Hematopoietic multipotent progenitor cell treated with erythropoietin and hydrocortisone succinate and interleukin-3 and kit ligand, for 15 days (in vitro differentiated cells): ENCODE results near the gene NPS.

Source experiments
- DNase-seq: peaks from one replicate; pipeline ENCODE4 v3.0.0-alpha.2; 2015; ENCODE audit warnings: low spot score

NPS gene

DNA sequence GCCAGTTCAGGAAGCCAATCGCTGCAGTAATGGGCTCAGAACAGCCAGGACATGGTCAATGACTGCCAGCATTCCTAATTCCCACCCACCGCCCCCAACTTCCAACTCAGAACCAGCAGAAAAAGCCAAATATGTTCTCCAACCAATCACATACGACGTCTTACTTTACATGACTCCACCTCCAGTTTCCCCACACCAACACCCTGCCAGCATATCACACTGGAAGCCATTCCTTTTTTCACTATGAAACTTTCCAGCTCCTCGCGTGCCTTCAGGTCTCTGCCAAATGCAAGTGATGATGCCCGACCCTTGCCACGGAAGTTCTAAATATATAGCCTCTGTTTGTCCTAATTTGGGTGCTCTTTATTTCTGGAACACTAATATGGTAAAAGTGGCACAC is 12.5 kb downstream of the NPS start:
- no peak for DNase-seq

DNA sequence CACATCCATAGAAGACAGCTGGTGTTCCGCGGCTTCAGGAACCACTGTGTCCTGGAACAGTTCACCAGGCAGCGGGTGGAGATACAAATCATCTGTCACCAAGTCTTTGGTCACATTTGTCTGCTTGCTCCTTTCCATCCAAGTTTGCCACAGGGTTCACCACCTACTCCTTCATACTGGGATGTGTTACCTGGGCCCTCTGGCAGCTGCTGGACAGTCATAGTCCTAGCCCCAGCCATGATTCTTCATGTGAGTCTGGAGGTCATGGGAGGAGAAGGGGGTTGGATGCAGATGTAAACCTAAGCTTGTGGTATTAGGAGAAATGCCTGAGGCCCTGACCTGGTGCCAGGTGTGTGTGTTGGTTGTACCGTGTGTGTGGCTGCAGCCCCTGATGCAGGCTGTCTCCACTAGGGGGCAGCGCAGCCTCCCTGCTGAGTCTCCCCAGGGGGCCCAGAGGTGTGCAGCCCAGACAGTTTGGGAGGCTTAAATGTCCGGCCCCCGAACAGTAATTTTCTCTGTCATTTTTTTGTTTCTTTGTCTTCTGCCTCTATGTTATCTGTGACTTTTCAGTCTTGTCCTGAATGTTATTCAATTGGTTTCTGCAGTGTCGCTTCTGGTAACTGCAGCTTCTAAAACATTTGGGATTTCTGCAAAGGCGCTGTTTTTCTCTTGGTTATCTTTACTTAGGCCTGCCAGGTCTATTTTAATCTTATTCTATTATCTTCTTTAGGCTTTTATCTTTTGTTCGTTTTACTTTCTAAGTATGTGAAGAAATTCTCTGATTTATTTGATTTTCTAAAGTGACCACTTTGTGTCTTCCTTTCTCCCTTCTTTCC is 14.8 kb downstream of the NPS start:
- peak; percentile 8 for DNase-seq

DNA sequence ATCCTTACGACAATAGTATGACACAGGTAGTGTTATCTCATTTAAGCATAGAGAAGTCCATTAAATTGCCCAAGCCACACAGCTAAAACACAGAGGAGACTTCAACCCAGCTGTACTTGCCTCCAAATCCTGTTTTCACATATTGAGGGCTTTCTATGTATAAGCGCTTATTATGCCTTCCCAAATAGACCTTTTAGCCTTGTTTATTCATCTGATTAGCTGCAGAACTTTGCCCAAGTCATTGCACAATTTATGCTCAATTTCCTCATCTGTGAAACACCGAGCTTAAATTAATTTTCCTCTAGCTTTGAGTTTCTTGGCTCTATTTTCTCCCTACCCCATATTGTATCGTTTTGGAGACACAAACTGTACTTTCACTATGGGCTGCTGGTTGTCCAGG is 15.5 kb downstream of the NPS start:
- no peak for DNase-seq

DNA sequence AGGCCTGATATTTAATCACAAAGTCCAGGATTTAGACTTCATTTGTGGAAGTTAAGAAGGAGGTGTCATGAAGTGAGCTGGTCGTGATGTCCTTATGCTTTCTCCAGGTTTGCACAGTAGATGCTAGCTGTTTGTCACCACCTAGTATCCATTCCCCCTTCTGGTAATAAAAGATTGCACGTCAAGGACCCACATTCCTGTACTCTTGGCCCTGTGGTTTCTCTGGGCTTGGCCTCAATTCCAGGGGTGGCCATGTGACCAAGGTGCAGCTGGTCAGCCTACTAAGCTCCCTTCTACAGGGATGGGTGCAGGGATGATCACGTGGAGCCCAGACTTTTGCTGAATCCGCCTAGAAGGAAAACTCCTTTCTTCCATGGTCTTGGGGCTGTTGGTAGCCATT is 16.5 kb downstream of the NPS start:
- DNase-seq, result no peak

DNA sequence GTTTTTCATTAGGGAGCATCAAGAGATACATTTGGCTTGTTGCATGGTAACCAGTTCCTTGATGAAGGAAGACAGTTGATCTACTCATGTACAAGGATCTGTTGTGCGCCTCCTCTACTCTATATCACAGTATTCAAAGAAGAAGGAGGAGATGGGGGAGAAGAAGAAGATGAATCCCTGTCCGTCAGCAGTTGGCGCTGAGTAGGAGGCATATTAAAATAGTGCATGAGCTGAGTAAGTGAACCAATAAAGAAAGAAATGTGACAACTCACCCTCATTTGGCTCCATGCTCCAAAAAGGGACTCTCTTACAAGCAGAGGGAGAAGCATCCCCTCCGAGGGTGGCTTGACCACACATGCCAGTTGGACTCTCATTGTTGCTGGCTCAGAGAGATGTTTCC is 20.1 kb downstream of the NPS start:
- no peak for DNase-seq

DNA sequence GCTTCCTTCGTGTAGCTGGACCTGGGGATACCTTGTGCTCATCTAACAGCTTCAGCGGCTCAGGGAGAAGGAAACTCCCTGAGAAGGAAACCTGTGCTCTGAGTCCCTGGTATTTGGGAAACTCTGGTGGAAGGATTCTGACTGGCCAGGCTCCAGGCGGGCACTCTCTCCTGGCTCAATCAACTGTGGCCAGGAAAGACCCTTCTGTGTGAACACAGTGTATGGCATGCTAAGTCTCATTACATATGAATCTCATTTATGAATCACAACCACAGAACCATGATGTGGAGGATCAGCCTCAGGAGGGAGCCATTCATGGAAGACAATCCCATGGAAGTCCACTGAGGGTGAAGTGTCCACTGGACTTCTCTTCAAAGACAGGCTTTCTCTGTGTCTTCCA is 20.9 kb downstream of the NPS start:
- DNase-seq, result no peak

DNA sequence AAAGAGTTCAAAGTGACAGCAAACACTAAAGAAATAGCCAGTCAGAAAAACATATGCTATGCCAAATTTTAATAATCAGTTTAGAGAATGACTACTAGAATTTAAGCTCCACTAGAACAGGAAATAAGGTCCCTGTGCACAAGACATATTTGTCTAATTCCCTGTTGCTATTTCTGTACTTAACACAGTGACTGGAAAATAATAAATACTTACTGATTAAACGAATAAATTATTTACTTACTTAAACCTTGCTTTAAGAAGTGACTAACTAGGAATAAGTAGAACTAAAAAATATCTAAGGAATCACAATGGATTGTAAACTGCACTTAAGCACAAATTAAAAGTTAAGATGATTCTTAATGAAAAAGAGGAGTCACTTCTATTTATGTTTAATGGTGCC is 22.3 kb downstream of the NPS start:
- no peak for DNase-seq

DNA sequence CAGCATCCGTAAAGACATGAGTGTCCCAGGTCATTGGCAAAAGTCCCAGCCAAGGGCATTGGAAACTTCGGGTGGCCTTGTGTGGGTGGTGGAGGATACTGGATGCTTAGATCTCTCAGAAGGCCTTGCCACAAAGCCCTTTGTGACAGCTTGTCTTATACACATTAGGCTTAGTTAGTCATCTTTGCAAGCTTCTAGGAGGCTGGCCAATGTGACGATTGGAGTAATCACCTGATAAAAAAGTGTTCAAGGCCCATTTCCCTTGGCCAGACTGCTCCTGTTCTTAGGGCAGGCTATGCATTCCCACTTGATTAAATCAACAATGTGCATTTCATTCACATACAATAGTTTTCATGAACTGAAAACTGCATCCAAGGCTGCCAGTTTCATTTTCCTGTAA is 26.9 kb downstream of the NPS start:
- no peak for DNase-seq

DNA sequence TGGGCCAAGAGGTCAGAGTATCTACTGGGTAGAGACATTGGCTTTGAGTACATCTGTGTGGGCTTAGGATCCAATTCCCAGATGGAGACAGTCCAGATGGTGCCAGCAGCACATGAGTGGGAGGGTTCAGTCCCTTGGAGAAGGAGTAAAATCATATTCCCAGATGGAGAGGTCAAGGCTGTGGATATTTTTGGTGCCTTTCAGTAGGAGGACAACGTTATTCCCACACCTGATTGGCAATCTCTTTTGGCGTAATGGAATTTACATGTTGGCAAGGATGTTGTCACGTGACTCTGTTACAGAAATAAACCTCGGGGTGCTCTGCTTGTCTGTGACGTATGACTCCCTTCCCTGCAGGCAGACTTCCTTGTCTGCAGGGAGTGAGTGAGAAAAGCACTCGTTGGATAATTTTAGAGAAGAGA is 27.6 kb downstream of the NPS start:
- DNase-seq, result no peak

DNA sequence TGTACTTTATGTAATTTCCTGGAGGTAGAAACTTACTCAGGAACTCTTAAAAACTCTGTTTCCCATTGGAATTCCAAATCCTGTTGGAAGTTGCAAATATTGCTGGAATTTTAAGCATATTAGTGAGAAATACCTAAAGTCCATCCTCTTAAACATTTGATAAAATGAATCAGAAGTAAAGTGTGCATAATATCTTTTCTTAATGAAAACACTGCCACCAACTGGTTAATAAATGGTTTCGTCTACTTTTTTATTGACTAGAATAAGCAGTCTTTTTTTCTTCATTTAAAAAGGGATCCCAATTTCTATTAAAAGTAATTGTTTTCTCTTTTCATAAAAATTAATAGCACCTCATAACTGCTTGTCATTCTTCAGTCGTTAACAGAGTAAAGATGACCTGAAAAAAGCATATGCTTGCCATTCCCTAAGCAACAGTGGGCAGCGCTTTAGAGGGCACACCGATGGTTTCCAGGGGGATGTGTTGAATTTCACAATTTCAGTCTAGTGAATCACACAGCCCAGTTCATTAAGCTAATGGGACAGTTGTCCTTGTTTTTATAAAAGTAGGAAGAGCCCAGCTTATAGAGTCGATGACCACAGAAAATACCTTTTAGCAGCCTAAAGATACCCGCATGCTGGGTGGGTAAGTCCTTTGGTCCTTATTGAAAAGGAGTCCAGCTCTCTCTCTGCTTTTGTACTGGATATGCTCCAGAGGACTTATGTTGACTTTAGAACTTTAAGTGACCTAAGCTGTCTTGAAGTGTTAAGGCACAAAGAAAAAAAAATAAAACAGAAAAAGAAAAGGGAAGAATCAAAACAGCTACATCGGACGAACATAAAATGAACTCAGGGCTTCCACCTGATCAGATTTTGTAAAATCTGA is 28.5 kb downstream of the NPS start:
- no peak for DNase-seq

DNA sequence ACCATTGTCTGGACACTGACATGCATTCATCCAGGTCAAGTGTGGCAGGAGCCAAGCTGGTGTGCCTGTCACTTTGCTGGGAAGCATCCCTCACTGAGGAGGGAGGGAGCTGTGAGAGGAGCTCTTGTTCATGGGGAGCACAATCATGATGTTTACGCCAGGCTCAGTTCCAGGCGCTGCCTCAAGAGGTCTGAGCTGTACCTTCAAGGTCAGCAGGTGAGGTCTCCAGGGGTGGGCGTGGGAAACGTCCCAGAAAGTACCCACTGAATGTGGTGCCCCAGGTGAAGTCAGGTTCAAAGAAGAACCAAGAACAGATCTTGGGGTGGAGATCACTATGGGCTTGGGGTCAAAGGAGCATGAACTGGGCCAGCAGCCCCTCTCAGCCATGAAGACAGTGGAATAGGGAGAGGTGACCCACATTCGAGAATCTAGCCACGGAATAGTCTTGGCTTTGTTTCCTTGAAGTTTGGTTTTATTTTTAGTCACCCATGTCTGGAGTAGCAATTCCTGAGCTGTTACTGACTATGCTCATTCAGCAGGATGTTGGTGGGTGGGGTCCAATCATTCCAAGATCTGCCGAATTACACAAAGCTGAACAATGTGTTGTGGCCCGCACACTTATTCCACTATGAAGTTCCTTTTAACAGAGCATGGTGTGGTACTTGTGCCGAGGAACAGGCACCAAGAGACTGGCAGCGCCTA is 29.3 kb downstream of the NPS start:
- no peak for DNase-seq

DNA sequence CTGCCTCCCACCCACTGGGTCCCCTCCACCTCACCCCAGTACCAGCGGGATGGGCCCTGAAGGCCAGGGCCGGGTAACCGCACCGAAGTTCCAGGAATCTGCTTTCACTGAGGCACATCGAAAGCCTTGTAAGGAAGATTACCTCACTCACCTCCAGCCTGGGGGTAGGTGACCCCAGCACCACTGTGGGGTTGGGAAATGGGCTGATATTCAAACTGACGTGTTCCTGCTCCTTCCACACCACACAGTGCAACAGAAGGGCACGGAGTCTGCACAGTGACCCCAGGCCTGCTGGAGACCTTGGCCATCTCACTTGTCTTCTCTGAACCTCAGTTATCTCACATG is 29.8 kb downstream of the NPS start:
- no peak for DNase-seq

DNA sequence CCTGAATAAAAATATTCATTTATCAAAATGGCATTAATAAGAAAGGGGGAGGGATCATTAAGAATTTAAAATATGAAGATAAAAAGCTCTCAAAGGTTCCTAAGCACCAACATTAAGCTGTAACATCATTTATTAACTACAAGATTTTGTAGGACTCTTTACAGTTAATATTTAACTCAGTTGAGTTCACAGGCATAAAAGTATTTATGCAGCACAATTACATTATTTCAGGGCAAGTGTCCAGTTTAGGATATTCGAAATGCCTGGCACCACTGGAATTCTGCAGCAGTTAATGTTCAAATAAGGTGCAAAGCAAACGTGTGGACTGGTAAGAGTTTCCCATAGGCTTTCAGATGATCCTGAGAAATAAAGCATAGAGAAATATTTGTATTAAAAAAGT is 30.5 kb downstream of the NPS start:
- DNase-seq, result no peak

DNA sequence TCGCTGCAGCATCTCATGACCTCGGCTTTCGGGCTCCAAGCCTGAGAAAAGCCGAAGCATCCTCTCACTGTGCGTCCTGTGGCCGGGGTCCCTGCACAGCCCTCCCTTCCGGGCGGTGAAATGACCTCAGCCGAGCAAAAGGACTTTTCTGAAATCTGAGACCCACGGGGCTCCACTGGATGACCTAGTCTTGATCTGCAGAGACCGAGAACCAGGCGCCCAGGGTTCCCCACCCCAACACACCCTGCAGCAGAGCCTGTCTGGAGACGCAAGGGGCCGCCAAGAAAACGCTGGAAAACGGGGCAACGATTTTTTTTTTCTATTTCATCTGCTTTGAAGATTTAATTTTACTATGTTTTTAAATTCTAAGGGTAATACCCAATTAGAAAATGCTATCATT is 31.7 kb downstream of the NPS start:
- no peak for DNase-seq

DNA sequence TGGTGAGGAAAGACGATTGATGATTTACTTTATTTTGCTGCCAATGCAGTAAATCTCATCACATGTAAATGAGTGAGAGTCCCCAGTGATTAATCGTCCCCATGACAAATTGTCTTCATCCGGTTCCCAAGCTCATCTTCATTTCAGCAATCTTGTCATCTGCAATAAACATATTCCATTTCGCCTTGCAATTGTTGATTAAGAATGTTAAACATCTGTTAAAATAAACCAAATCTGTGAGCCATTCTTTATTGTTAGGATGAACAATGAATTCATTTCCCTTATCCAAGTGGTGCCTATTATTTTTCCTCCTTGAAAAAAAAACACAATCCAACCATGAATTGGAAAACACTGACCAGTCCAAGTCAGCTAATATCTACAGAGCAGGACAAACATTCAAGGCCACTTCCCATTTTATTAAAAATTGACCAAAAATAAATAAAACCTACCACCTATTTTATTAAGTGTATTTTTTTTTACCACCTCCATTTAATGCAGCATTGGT is 36.5 kb downstream of the NPS start:
- DNase-seq, result no peak

DNA sequence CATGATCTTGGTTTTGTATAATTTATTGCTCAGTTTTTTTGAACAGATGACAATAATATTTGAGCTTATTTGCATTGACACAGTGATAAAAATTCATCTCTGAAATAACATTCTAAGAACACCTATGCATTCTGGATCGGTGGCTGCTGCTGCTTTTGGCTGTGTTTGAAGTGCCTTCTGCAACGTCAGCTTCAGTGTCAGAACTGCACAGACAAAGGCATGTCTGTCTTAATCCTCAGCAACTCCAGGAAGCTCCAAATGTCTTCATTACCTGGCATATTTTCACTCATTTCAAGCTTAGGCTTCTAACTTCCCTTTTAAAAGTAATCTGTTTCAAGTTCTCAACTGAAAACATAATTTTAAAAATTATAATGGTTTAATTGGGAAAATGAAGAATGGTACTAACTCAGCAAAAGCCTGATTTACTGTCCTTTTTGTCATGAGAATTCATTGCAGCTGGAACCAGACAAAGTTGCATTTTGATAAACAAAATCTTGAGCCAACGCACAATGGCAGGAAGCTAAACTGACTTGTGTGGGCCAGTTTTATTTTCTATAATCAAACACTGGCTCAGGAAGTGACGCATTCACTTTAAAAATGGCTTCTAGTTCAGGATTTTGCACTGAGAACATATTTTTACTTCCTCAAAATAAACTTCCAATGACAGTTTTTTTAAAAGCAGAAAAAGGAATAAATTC is 38.7 kb downstream of the NPS start:
- no peak for DNase-seq

DNA sequence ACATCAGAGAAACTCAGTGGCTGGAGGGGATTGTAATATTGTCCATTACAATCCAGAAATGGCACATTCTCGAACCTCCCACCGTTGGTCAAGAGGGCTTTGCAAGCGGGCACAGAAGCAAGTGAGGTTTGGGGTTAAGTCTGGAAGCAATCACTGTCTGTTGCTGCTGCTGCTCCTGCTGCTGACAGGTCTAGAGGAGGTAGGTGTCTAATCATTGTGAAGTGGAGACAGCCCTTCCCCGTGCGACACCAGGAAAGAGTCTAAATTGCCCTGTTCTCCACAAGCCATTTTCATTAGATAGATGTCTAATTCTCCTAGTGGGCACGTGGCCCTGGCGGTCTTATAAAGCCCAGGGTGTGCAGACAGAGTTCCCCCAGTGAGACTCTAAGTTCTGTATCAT is 43.5 kb downstream of the NPS start:
- DNase-seq, result no peak

DNA sequence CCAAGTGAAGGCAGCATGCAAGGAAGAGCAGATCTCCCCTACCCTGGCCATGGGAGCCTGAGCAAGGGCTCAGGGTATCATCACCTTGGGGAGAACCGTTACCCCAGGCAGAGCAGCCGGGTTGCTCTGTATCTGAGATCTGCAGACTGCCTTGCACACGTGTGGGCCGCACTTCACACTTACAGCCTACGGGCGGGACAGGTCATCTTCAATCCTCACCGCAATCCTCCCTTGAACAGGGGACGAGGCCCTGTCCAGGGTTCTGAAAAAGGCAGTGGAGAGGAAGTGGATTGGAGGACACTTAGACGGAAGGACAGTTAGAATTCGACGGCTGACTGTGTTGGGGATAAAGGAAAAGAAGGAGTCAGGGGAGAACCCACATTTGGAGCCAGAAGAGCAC is 51.4 kb downstream of the NPS start:
- DNase-seq, result no peak
